ENCODE measurements around the gene MPDU1. TPM values are rescaled to one million over a fixed set of nuclear protein-coding genes. Genes with fewer than 3 reads are reported as not detected.
A peak's percentile ranks its signal among the peaks of the same experiment; 100 is the strongest.

MPDU1 gene
- total and polyA plus RNA-seq, 2 of the 13 experiments (the other 11 are each of a cell fraction or from before 2014, with no cell fraction given) = 112 to 167 TPM

- no peak for TF ChIP-seq NR2F2 (IDR thresholded peaks at IDR 0.05; ENCODE audit: borderline replicate concordance, low read depth)
- peak; percentile 77 for TF ChIP-seq GABPA (IDR thresholded peaks at IDR 0.05; ENCODE audit: low read depth, low read length)
- TF ChIP-seq GABPA (CRISPR knock-in tag; IDR thresholded peaks at IDR 0.05; ENCODE audit: low read depth) = peak; percentile 97
- no peak for TF ChIP-seq ZNF446 (CRISPR knock-in tag; IDR thresholded peaks at IDR 0.05)
- TF ChIP-seq EZH2 (conservative IDR thresholded peaks at IDR 0.05; ENCODE audit: low read depth, low read length) = no peak
- peak; percentile 66 for TF ChIP-seq ZBTB7A (CRISPR knock-in tag; IDR thresholded peaks at IDR 0.05)
- peak; percentile 68; the same call in 1 of the 2 replicates for TF ChIP-seq FOXK1 (CRISPR knock-in tag; IDR thresholded peaks at IDR 0.05; ENCODE audit: borderline replicate concordance, low read depth)
- TF ChIP-seq KIAA2018 (CRISPR knock-in tag; IDR thresholded peaks at IDR 0.05; ENCODE audit: borderline replicate concordance) = no peak
- TF ChIP-seq HMGXB4 (CRISPR knock-in tag; IDR thresholded peaks at IDR 0.05; ENCODE audit: borderline replicate concordance in 1 of 2, low read depth in 1 of 2) = peak; percentile 62 to 67; a peak in 2 of 4 replicates
- peak; percentile 87; the same call in 1 of the 2 replicates for TF ChIP-seq ZNF607 (CRISPR knock-in tag; IDR thresholded peaks at IDR 0.05; ENCODE audit: borderline replicate concordance)
- peak; percentile 64; the same call in 1 of the 2 replicates for TF ChIP-seq STAT6 (CRISPR knock-in tag; IDR thresholded peaks at IDR 0.05; ENCODE audit: borderline replicate concordance)
- peak; percentile 94; the same call in 1 of the 2 replicates for TF ChIP-seq DMAP1 (CRISPR knock-in tag; IDR thresholded peaks at IDR 0.05)
- TF ChIP-seq ADNP (CRISPR knock-in tag; IDR thresholded peaks at IDR 0.05) = no peak
- peak; percentile 54 for TF ChIP-seq IKZF4 (CRISPR knock-in tag; IDR thresholded peaks at IDR 0.05; ENCODE audit: borderline replicate concordance, low read depth, not compliant biosample characterization)
- TF ChIP-seq SNAPC2 (CRISPR knock-in tag; IDR thresholded peaks at IDR 0.05) = 0 out of 2 replicates have a peak, but pooled peaks have one; percentile 64
Observed at GRCh38 chr17:7583253-7584109, at the start of gene MPDU1 (continued).

All from HepG2 (cell line).